Measurements from ENCODE around the gene MCM3. TPM values are rescaled to one million over a fixed set of nuclear protein-coding genes. Genes with fewer than 3 reads are reported as not detected.

MCM3 gene
- total and polyA plus RNA-seq, 3 donors from 2014 or later, result 41.1 to 55.9 (median 53.4) TPM

- no peaks in the 10 kb centered on the region for H3K27me3 ChIP-seq
- H3K27ac ChIP-seq, result no peak overlapping the region
- no peak for TF ChIP-seq POLR2A (IDR thresholded peaks at IDR 0.05)
- TF ChIP-seq, protein P1, sequence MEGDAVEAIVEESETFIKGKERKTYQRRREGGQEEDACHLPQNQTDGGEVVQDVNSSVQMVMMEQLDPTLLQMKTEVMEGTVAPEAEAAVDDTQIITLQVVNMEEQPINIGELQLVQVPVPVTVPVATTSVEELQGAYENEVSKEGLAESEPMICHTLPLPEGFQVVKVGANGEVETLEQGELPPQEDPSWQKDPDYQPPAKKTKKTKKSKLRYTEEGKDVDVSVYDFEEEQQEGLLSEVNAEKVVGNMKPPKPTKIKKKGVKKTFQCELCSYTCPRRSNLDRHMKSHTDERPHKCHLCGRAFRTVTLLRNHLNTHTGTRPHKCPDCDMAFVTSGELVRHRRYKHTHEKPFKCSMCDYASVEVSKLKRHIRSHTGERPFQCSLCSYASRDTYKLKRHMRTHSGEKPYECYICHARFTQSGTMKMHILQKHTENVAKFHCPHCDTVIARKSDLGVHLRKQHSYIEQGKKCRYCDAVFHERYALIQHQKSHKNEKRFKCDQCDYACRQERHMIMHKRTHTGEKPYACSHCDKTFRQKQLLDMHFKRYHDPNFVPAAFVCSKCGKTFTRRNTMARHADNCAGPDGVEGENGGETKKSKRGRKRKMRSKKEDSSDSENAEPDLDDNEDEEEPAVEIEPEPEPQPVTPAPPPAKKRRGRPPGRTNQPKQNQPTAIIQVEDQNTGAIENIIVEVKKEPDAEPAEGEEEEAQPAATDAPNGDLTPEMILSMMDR (IDR thresholded peaks at IDR 0.05), result no peak
- no peaks in the 10 kb centered on the region for H3K4me1 ChIP-seq
- no peaks in the 10 kb centered on the region for H3K9me3 ChIP-seq
- 87 to 89% methylated on average over 3 of the region's 3 CpGs for WGBS, 2 donors
- intact Hi-C loops (cut with DNase I; ENCODE audit: low total_unique reads), result loop anchor here (10.0 kb wide), 1 partner anchor 75 kb away; no protein-coding TSS in a partner anchor
- no peak for DNase-seq
- no peak overlapping the region for H3K4me3 ChIP-seq
- H3K36me3 ChIP-seq (ENCODE audit: low read depth, missing control alignments), result no peaks in the 10 kb centered on the region
Observed at GRCh38 chr6:52299653-52300052, 15.1 kb upstream of the MCM3 start.

GRCh38 chr6:52297433-52297832 lies 12.9 kb upstream of the MCM3 start:
- TF ChIP-seq POLR2A (IDR thresholded peaks at IDR 0.05), result no peak
- TF ChIP-seq, protein P1 (IDR thresholded peaks at IDR 0.05), result no peak
- H3K9me3 ChIP-seq, result no peaks in the 10 kb centered on the region
- H3K36me3 ChIP-seq (ENCODE audit: low read depth, missing control alignments), result no peaks in the 10 kb centered on the region
- no peaks in the 10 kb centered on the region for H3K4me1 ChIP-seq
- WGBS, 2 donors, result 86 to 94% methylated on average over 3 of the region's 3 CpGs
- no peak overlapping the region for H3K4me3 ChIP-seq
- no peak for DNase-seq
- no peak overlapping the region for H3K27ac ChIP-seq
- no peaks in the 10 kb centered on the region for H3K27me3 ChIP-seq
- intact Hi-C loops (cut with DNase I; ENCODE audit: low total_unique reads), result no loop called here

DNA sequence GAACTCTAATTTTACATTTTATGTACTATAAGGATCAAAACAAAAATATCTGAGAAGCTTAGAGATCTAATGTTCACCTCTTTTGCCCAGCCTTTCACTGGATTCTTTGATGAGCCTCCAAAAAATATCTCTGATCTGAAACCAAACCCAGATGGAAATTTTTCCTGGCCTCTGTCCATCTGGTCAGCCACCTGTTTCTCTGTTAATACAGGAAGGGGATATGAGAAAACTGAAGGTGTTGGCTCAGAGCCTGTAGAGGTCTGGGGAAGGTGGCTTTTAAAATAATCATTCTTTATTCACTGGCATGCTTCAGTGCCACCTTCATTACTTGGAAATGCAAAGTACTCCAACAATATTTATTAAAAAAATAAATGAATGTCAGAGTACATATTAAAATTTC lies 8.5 kb upstream of the MCM3 start:
- H3K27me3 ChIP-seq, result no peaks in the 10 kb centered on the region
- intact Hi-C loops (cut with DNase I; ENCODE audit: low total_unique reads), result no loop called here
- H3K27ac ChIP-seq, result no peak overlapping the region
- no peaks in the 10 kb centered on the region for H3K9me3 ChIP-seq
- no peaks in the 10 kb centered on the region for H3K4me1 ChIP-seq
- no peaks in the 10 kb centered on the region for H3K36me3 ChIP-seq (ENCODE audit: low read depth, missing control alignments)
- TF ChIP-seq, protein P1 (IDR thresholded peaks at IDR 0.05), result no peak
- no peak for TF ChIP-seq POLR2A (IDR thresholded peaks at IDR 0.05)
- no peak for DNase-seq
- no peak overlapping the region for H3K4me3 ChIP-seq

- Histone ChIP-seq H3K27me3 (no peaks in the 10 kb centered on the region), H3K4me1 (peaks cover 2% of the 10 kb centered on the region), H3K27ac (no peak overlapping the region), H3K36me3 (ENCODE audit: low read depth, missing control alignments) (no peaks in the 10 kb centered on the region), H3K9me3 (no peaks in the 10 kb centered on the region), H3K4me3 (no peak overlapping the region)
- no peak for TF ChIP-seq POLR2A (IDR thresholded peaks at IDR 0.05)
- TF ChIP-seq, protein P1 (IDR thresholded peaks at IDR 0.05), result no peak
- no peak for DNase-seq
- WGBS, 2 donors, result 63 to 83% methylated on average over 2 of the region's 2 CpGs
- intact Hi-C loops (cut with DNase I; ENCODE audit: low total_unique reads), result loop anchor here (10.0 kb wide), 1 partner anchor 106 kb away; no protein-coding TSS in a partner anchor
Observed at GRCh38 chr6:52288841-52289240, 4.3 kb upstream of the MCM3 start.

DNA sequence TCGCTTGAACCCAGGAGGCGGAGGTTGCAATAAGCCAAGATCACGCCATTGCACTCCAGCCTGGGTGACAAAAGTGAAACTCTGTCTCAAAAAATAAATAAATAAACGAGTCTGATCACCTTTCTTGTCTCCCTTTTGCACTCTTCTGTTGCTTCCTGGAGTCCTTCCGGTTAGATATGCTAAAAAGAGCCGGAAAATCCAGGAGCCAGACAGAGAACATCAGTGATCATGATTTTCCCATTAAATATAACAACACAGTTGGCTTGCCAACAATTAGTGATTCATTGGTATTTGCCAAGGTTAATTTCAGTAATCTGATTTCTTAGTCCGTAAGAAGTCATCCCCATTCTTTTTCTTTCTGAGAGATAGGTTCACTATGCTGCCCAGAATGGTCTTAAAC lies 3.7 kb upstream of the MCM3 start:
- Histone ChIP-seq H3K4me3 (no peak overlapping the region), H3K27ac (no peak overlapping the region), H3K27me3 (no peaks in the 10 kb centered on the region), H3K4me1 (peaks cover 8% of the 10 kb centered on the region), H3K36me3 (ENCODE audit: low read depth, missing control alignments) (no peaks in the 10 kb centered on the region), H3K9me3 (no peaks in the 10 kb centered on the region)
- WGBS, 2 donors, result 87 to 91% methylated on average over 7 of the region's 7 CpGs
- intact Hi-C loops (cut with DNase I; ENCODE audit: low total_unique reads), result loop anchor here (10.0 kb wide), 1 partner anchor 107 kb away; no protein-coding TSS in a partner anchor
- TF ChIP-seq, protein P1 (IDR thresholded peaks at IDR 0.05), result no peak
- no peak for TF ChIP-seq POLR2A (IDR thresholded peaks at IDR 0.05)
- DNase-seq, result no peak

Data from testis (tissue), 3 donors.